ENCODE data around the gene KPNA6. TPM values are rescaled to one million over a fixed set of nuclear protein-coding genes. Genes with fewer than 3 reads are reported as not detected.
A peak's percentile ranks its signal among the peaks of the same experiment; 100 is the strongest.
"Not testable (repeated sequence)": the region's sequence is repeated elsewhere in the genome, so short reads cannot be mapped to it uniquely, and the experiment has no call there.

KPNA6 gene
- total RNA-seq, 1 experiment from 2014 or later: 114 TPM

DNA sequence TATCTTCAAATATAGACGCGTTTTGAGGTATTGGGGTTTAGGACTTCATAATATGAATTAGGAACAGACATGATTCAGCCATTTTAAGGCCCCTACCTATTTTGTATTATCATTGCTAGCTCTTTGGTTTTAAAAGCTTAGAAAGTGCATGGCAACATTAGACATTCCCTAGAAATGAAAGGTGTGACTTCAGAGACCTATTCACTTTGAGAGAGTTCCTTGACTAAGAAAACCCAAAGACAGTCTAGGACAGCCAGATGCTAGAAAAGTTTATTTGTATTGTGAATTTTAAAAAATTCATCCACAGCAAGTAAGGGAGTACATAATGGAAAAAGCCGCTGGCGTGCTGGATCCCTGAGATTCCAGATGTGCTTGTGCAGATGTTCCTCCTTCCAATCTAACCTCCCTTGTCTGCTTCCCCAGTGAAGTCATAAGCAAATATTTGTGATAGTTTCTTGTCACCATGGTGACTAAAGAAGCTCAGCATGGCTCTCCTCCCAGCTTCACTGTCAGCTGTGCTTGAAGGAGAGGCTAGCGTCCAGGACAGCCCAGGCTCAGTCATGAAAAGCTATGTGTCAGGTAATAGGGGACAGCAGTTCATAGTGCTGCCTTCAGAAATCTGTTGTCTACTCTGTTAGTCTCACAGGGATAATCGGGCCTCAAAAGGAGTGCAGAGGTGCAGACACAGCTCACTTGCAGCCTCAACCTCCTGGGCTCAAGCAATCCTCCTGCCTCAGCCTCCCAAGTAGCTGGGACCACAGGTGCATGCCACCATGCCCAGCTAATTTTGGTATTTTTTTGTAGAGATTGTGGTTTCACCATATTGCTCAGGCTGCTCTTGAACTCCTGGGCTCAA is 34.8 kb downstream of the KPNA6 start:
- TF ChIP-seq, protein P1, sequence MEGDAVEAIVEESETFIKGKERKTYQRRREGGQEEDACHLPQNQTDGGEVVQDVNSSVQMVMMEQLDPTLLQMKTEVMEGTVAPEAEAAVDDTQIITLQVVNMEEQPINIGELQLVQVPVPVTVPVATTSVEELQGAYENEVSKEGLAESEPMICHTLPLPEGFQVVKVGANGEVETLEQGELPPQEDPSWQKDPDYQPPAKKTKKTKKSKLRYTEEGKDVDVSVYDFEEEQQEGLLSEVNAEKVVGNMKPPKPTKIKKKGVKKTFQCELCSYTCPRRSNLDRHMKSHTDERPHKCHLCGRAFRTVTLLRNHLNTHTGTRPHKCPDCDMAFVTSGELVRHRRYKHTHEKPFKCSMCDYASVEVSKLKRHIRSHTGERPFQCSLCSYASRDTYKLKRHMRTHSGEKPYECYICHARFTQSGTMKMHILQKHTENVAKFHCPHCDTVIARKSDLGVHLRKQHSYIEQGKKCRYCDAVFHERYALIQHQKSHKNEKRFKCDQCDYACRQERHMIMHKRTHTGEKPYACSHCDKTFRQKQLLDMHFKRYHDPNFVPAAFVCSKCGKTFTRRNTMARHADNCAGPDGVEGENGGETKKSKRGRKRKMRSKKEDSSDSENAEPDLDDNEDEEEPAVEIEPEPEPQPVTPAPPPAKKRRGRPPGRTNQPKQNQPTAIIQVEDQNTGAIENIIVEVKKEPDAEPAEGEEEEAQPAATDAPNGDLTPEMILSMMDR (conservative IDR thresholded peaks at IDR 0.05): no peak
- DNase-seq: no peak

DNA sequence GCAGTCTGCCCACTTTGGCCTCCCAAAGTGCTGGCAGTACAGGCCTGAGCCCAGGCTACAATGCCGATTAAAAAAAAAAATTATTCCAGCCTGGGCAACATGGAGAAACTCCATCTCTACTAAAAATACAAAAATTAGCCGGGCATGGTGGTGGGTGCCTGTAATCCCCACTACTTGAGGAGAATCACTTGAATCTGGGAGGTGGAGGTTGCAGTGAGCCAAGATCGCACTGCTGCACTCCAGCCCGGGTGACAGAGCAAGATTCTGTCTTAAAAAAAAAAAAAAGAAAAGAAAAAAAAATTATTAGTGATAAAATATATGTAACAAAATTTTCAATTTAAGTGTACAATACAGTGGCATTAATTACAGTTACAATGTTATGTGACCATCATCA is 35.4 kb downstream of the KPNA6 start:
- H3K79me1 ChIP-seq (ENCODE audit: insufficient read depth, low read depth, low read length, poor library complexity, severe bottlenecking): peaks cover 10% of the 10 kb centered on the region
- not testable (repeated sequence) for H4K8ac ChIP-seq (replicated peaks; ENCODE audit: insufficient read length, low read depth, low read length); H3K9ac ChIP-seq (ENCODE audit: extremely low read depth, insufficient read length, low read length); H2BK20ac ChIP-seq (ENCODE audit: low read depth, low read length, poor library complexity, severe bottlenecking); H4K20me1 ChIP-seq (ENCODE audit: control insufficient read depth, insufficient read depth, insufficient read length); H3K79me2 ChIP-seq (ENCODE audit: insufficient read depth, low read length); H4K5ac ChIP-seq (ENCODE audit: insufficient read length, low read depth, low read length); H2BK5ac ChIP-seq (ENCODE audit: insufficient read length, low read length); H2BK120ac ChIP-seq (ENCODE audit: low read depth, low read length, poor library complexity, severe bottlenecking); H2BK15ac ChIP-seq (ENCODE audit: low read depth, low read length); H3K18ac ChIP-seq (ENCODE audit: insufficient read length, low read depth, low read length); H3K36me3 Mint-ChIP-seq (ENCODE audit: insufficient read depth in 1 of 3, low read depth in 3 of 3); H3K4ac ChIP-seq (ENCODE audit: low read depth, low read length); H3K4me1 ChIP-seq (ENCODE audit: insufficient read depth, low read length); H3K56ac ChIP-seq (ENCODE audit: insufficient read length, low read depth, low read length); H3K4me1 Mint-ChIP-seq; H2AK5ac ChIP-seq (ENCODE audit: insufficient read length, low read length); H2AFZ ChIP-seq (ENCODE audit: low read length); H3T11ph ChIP-seq (ENCODE audit: low read length); DNase-seq; H3K23me2 ChIP-seq (ENCODE audit: insufficient read length, low read depth, low read length, poor library complexity, severe bottlenecking); H3K14ac ChIP-seq (ENCODE audit: insufficient read depth, low read length); H4K91ac ChIP-seq (ENCODE audit: insufficient read length, low read depth, low read length); H3K23ac ChIP-seq (ENCODE audit: insufficient read length, low read depth, low read length); H3K9me3 ChIP-seq (ENCODE audit: control insufficient read depth, low read depth, low read length); H3K9me3 Mint-ChIP-seq; H2BK12ac ChIP-seq (ENCODE audit: insufficient read length, low read depth, low read length); H3K27me3 Mint-ChIP-seq (ENCODE audit: low read depth); H3K27me3 ChIP-seq (ENCODE audit: insufficient read depth, low read length); H3K4me2 ChIP-seq (ENCODE audit: insufficient read depth, insufficient read length, low read length); H3K27ac ChIP-seq (ENCODE audit: insufficient read length, low read depth, low read length); H3K4me3 Mint-ChIP-seq
- WGBS (ENCODE audit: extremely low coverage, insufficient read length, low lambda C conversion rate): no CpG with 5 or more reads among the region's 4 CpGs
- H3K27ac Mint-ChIP-seq: peak overlapping the region in 1 of 3 experiments; percentile 16; a peak in 1 of 7 replicates

More for the DNA sequence above, 34.8 kb downstream of the KPNA6 start:
- peaks cover 3% of the 10 kb centered on the region; the same call in 1 of the 2 replicates for H3K79me2 ChIP-seq (ENCODE audit: insufficient read depth, low read length)
- H3K23ac ChIP-seq (ENCODE audit: insufficient read length, low read depth, low read length): no peak overlapping the region
- no peak overlapping the region for H3K14ac ChIP-seq (ENCODE audit: insufficient read depth, low read length)
- no peak overlapping the region for H3K56ac ChIP-seq (ENCODE audit: insufficient read length, low read depth, low read length)
- no peak overlapping the region for H3K4me2 ChIP-seq (ENCODE audit: insufficient read depth, insufficient read length, low read length)
- Mint-ChIP-seq H3K9me3 (no peaks in the 10 kb centered on the region), H3K27ac (peak overlapping the region in 2 of 3 experiments; percentile 86 to 96; a peak in 3 of 7 replicates), H3K36me3 (ENCODE audit: insufficient read depth in 1 of 3, low read depth in 3 of 3) (peaks cover 0 to 2% (median 0%) of the 10 kb centered on the region in 3 experiments; a peak in 2 of 7 replicates), H3K27me3 (ENCODE audit: low read depth) (no peaks in the 10 kb centered on the region), H3K4me3 (no peak overlapping the region), H3K4me1 (peaks cover 0 to 4% of the 10 kb centered on the region in 2 experiments; a peak in 2 of 4 replicates)
- no peaks in the 10 kb centered on the region for H3K27me3 ChIP-seq (ENCODE audit: insufficient read depth, low read length)
- H2BK5ac ChIP-seq (ENCODE audit: insufficient read length, low read length): no peak overlapping the region
- no peak overlapping the region for H4K91ac ChIP-seq (ENCODE audit: insufficient read length, low read depth, low read length)
- no peak overlapping the region for H2AK5ac ChIP-seq (ENCODE audit: insufficient read length, low read length)
- H3K4ac ChIP-seq (ENCODE audit: low read depth, low read length): no peak overlapping the region
- H3K27ac ChIP-seq (ENCODE audit: insufficient read length, low read depth, low read length): no peak overlapping the region
- no peak overlapping the region for H4K8ac ChIP-seq (replicated peaks; ENCODE audit: insufficient read length, low read depth, low read length)
- H3K9me3 ChIP-seq (ENCODE audit: control insufficient read depth, low read depth, low read length): no peaks in the 10 kb centered on the region
- H2AFZ ChIP-seq (ENCODE audit: low read length): no peak overlapping the region
- no peaks in the 10 kb centered on the region for H4K20me1 ChIP-seq (ENCODE audit: control insufficient read depth, insufficient read depth, insufficient read length)
- H3T11ph ChIP-seq (ENCODE audit: low read length): no peak overlapping the region
- no peak overlapping the region for H2BK120ac ChIP-seq (ENCODE audit: low read depth, low read length, poor library complexity, severe bottlenecking)
- no peak overlapping the region for H2BK15ac ChIP-seq (ENCODE audit: low read depth, low read length)
- no peaks in the 10 kb centered on the region for H3K23me2 ChIP-seq (ENCODE audit: insufficient read length, low read depth, low read length, poor library complexity, severe bottlenecking)
- H3K18ac ChIP-seq (ENCODE audit: insufficient read length, low read depth, low read length): no peak overlapping the region
- no peak overlapping the region for H4K5ac ChIP-seq (ENCODE audit: insufficient read length, low read depth, low read length)
- H3K9ac ChIP-seq (ENCODE audit: extremely low read depth, insufficient read length, low read length): no peak overlapping the region
- no peak overlapping the region for H2BK20ac ChIP-seq (ENCODE audit: low read depth, low read length, poor library complexity, severe bottlenecking)
- peaks cover 10% of the 10 kb centered on the region for H3K79me1 ChIP-seq (ENCODE audit: insufficient read depth, low read depth, low read length, poor library complexity, severe bottlenecking)
- no CpG with 5 or more reads among the region's 6 CpGs for WGBS (ENCODE audit: extremely low coverage, insufficient read length, low lambda C conversion rate)
- H2BK12ac ChIP-seq (ENCODE audit: insufficient read length, low read depth, low read length): no peak overlapping the region
- no peaks in the 10 kb centered on the region for H3K4me1 ChIP-seq (ENCODE audit: insufficient read depth, low read length)

All from H9 (cell line).